Stimulated activated CD8-positive, alpha-beta memory T cell treated with anti-CD3 and anti-CD28 coated beads, Interleukin-15, amount 100 ng/mL, for 1 hour (primary cell): ENCODE measurements around the gene VSTM2B.
A peak's percentile ranks its signal among the peaks of the same experiment; 100 is the strongest.

ENCODE experiments used
- DNase-seq: peaks from one replicate; pipeline ENCODE4 v3.0.0-alpha.2; 2020; ENCODE audit warnings: low read depth

The VSTM2B gene

GRCh38 chr19:29566496-29567054 lies 40.8 kb downstream of the VSTM2B start:
- no peak for DNase-seq

GRCh38 chr19:29567366-29567915 lies 41.6 kb downstream of the VSTM2B start:
- DNase-seq: no peak

GRCh38 chr19:29568036-29569025 lies 42.5 kb downstream of the VSTM2B start:
- DNase-seq: no peak

- no peak for DNase-seq
These were observed 43.5 kb downstream of the VSTM2B start for GRCh38 chr19:29569038-29569911.

GRCh38 chr19:29571181-29571580 lies 45.4 kb downstream of the VSTM2B start:
- DNase-seq: no peak

- DNase-seq: no peak
These were observed 47.7 kb downstream of the VSTM2B start for GRCh38 chr19:29573486-29573885.

- no peak for DNase-seq
These were observed 48.7 kb downstream of the VSTM2B start for GRCh38 chr19:29574510-29574909.

- no peak for DNase-seq
These were observed 50.3 kb downstream of the VSTM2B start for GRCh38 chr19:29576046-29576606.

- no peak for DNase-seq
These were observed 51.2 kb downstream of the VSTM2B start for GRCh38 chr19:29576761-29577648.

- no peak for DNase-seq
These were observed 51.8 kb downstream of the VSTM2B start for GRCh38 chr19:29577649-29577963.

- no peak for DNase-seq
These were observed 52.6 kb downstream of the VSTM2B start for GRCh38 chr19:29578349-29578748.

GRCh38 chr19:29579308-29579910 lies 53.6 kb downstream of the VSTM2B start:
- DNase-seq: no peak

- no peak for DNase-seq
These were observed 55.6 kb downstream of the VSTM2B start for GRCh38 chr19:29581398-29581797.

- DNase-seq: no peak
These were observed 57.6 kb downstream of the VSTM2B start for GRCh38 chr19:29583196-29583999.

- DNase-seq: no peak
These were observed 60.6 kb downstream of the VSTM2B start for GRCh38 chr19:29586401-29586800.

- DNase-seq: no peak
These were observed 61.3 kb downstream of the VSTM2B start for GRCh38 chr19:29587059-29587458.

- DNase-seq: peak; percentile 35
These were observed 61.8 kb downstream of the VSTM2B start for GRCh38 chr19:29587518-29587986.

- DNase-seq: no peak
These were observed 62.3 kb downstream of the VSTM2B start for GRCh38 chr19:29588095-29588494.

GRCh38 chr19:29590278-29590677 lies 64.5 kb downstream of the VSTM2B start:
- DNase-seq: no peak
